ENCODE data around the gene TK1.
A peak's percentile ranks its signal among the peaks of the same experiment; 100 is the strongest.

Gene TK1

DNA sequence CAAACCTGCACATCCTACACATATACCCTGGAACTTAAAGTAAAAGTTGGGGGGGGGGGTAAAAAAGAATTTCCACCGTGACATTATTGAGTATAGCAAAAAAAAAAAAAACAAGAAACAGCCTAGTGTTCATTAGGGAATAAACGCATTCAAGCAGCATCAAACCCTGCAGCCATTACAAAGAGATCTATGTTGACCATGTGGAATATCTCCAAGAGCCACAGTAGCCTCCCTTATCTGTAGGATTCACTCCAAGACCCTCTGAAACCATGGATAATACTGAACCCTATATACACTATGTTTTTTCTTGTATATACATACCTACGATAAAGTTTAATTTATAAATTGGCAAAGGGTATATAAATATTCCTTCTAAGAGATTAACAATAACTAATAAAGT lies 21.6 kb upstream of the TK1 start:
- no peak overlapping the region for H3K27ac ChIP-seq
- TF ChIP-seq, protein P1, sequence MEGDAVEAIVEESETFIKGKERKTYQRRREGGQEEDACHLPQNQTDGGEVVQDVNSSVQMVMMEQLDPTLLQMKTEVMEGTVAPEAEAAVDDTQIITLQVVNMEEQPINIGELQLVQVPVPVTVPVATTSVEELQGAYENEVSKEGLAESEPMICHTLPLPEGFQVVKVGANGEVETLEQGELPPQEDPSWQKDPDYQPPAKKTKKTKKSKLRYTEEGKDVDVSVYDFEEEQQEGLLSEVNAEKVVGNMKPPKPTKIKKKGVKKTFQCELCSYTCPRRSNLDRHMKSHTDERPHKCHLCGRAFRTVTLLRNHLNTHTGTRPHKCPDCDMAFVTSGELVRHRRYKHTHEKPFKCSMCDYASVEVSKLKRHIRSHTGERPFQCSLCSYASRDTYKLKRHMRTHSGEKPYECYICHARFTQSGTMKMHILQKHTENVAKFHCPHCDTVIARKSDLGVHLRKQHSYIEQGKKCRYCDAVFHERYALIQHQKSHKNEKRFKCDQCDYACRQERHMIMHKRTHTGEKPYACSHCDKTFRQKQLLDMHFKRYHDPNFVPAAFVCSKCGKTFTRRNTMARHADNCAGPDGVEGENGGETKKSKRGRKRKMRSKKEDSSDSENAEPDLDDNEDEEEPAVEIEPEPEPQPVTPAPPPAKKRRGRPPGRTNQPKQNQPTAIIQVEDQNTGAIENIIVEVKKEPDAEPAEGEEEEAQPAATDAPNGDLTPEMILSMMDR (conservative IDR thresholded peaks at IDR 0.05; ENCODE audit: low read depth), result no peak
- POLR2A ChIA-PET (ENCODE audit: low non-redundant PET), result no interaction called here
- CTCF ChIA-PET, result no interaction called here
- no peak for DNase-seq (ENCODE audit: low spot score)

DNA sequence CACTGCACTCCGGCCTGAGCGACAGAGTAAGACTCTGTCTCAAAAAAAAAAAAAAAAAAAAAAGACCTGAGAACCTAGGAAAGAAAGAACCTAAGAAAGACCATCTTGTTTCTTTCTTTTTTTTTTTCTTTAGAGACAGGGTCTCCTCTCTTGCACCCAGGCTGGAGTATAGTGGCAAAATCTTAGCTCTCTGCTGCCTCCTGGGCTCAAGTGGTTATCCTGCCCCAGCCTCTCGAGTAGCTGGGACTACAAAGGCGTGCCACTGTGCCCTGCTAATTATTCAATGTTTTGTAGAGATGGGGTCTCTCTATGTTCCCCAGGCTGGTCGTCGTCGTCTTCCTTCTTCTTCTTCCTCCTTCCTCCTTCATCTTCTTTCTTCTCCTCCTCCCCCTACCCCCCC lies 19.4 kb upstream of the TK1 start:
- POLR2A ChIA-PET (ENCODE audit: low non-redundant PET), result no interaction called here
- CTCF ChIA-PET, result no interaction called here

DNA sequence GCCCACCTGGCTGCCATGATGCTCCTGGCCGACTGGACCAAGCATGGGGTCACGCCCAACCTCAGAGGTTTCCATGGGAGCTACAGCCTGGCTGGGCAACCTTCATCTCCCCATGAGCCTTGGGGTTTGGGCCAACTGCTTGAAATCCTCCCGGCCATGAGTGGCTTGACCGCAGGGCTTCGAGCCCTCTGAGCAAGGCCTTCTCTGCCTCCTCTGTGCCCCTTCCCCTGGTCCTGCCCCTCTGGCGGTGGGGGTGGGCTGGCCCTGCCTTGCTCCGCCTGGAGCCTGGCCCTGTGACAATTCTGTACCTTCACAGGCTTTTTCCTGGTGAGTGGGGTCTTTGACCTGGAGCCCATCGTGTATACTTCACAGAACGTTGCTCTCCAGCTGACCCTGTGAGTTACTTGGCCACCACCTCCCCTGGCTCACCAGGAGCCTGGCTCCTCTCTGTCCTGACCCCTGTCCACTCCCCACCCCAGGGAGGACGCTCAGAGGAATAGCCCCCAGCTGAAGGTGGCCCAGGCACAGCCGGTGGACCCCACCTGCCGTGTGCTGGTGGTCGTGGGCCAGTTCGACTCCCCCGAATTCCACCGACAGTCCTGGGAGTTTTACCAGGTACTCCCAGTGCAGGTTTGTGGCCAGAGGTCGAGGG lies 18.4 kb upstream of the TK1 start:
- DNase-seq (ENCODE audit: low spot score), result no peak
- TF ChIP-seq, protein P1 (conservative IDR thresholded peaks at IDR 0.05; ENCODE audit: low read depth), result no peak
- ChIA-PET CTCF (interaction anchor here (0.7 kb wide), 1 partner anchor 155 kb away, joined by 4 read pairs; no protein-coding TSS in a partner anchor), POLR2A (ENCODE audit: low non-redundant PET) (no interaction called here)
- H3K27ac ChIP-seq, result no peak overlapping the region

More for the DNA sequence above, 19.4 kb upstream of the TK1 start:
- DNase-seq (ENCODE audit: low spot score), result no peak
- TF ChIP-seq, protein P1 (conservative IDR thresholded peaks at IDR 0.05; ENCODE audit: low read depth), result no peak
- no peak overlapping the region for H3K27ac ChIP-seq

DNA sequence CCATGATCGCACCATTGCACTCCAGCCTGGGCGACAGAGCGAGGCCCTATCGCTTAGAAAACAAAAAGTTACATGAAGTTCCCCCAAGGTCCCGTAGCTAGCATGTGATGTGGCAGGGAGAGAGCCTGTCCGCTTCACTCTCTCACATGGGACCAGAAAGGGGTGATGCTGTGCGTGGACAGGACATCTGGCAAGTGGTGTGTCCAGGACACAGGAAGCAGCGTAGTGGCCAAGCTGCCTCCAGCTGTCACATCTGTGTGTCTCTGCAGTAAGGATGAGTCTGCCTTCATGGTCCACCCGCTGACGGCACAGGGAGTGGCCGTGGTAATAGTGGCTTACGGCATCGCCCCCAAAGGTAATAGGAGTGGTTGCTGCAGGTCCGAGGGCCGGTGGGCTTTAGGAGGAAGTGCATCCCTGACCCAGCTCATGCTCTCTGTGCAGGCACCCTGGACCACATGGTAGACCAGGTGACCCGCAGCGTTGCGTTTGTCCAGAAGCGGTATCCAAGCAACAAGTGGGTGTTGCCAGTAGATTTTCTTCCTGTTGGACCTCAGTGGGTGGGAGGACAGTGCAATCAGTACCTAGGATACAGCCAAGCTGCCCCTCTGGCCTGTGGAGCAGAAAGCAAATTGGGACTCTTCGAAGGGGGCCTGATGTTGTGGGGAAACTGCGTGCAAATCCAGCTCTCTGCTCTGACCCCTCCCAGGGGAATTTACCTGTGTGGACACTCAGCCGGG lies 17.7 kb upstream of the TK1 start:
- 0 out of 2 replicates have a peak overlapping the region, but pooled peaks have one; percentile 4 for H3K27ac ChIP-seq
- ChIA-PET POLR2A (ENCODE audit: low non-redundant PET) (no interaction called here), CTCF (interaction anchor here (0.7 kb wide), 1 partner anchor 156 kb away, joined by 4 read pairs; no protein-coding TSS in a partner anchor)
- TF ChIP-seq, protein P1 (conservative IDR thresholded peaks at IDR 0.05; ENCODE audit: low read depth), result no peak
- DNase-seq (ENCODE audit: low spot score), result no peak

DNA sequence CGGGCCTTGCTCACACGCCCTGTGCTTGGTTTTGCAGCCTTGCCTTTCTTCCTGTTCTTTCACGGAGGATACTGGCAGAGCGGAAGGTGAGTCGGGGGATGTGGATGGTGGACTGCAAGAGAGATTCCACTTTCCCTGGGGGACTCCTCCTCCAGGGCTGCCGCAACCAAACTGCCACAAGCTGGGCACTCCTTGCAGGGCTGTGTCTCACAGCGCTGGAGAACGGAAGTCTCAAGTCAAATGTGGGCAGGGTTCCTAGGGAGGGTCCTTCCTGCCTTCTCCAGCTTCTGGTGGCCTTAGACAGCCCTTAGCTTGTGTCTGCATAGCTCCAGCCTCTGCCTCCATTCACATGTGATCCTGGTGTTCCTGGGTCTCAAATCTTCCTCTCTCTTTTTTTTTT lies 15.8 kb upstream of the TK1 start:
- TF ChIP-seq, protein P1 (conservative IDR thresholded peaks at IDR 0.05; ENCODE audit: low read depth), result no peak
- POLR2A ChIA-PET (ENCODE audit: low non-redundant PET), result no interaction called here
- no peak overlapping the region for H3K27ac ChIP-seq
- DNase-seq (ENCODE audit: low spot score), result no peak
- CTCF ChIA-PET, result no interaction called here

DNA sequence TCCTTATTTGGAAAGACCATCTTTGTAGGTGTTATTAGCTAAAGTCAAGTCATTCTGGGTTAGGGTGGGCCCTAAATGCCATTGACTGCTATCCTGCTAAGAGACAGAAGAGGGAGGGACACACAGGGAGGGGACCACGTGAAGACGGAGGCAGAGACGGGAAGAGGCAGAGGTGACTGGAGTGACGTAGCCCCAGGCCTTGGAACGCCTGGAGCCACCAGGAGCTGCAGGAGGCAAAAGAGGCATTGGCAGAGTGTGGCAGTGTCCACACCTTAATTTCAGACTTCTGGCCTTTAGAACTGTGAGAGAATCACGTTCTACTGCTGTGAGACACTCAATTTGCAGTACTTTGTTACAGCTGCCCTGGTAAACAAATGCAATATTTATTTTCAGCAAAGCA lies 13.6 kb upstream of the TK1 start:
- TF ChIP-seq, protein P1 (conservative IDR thresholded peaks at IDR 0.05; ENCODE audit: low read depth), result no peak
- ChIA-PET POLR2A (ENCODE audit: low non-redundant PET) (no interaction called here), CTCF (interaction anchor here (0.7 to 2.1 kb wide), 2 partner anchors 41 to 50 kb away, joined by 3 to 5 read pairs; no protein-coding TSS in a partner anchor)
- no peak overlapping the region for H3K27ac ChIP-seq
- no peak for DNase-seq (ENCODE audit: low spot score)

All from RWPE1 (cell line).